NCI-H510A treated with DMSO at 0.1 percent for 48 hours (cell line): Measurements from ENCODE around the gene SLC6A6.

Experiments
- DNase-seq: peaks from one replicate; lab custom pipeline; 2025; lab: John Stamatoyannopoulos, UW

Gene SLC6A6

DNA sequence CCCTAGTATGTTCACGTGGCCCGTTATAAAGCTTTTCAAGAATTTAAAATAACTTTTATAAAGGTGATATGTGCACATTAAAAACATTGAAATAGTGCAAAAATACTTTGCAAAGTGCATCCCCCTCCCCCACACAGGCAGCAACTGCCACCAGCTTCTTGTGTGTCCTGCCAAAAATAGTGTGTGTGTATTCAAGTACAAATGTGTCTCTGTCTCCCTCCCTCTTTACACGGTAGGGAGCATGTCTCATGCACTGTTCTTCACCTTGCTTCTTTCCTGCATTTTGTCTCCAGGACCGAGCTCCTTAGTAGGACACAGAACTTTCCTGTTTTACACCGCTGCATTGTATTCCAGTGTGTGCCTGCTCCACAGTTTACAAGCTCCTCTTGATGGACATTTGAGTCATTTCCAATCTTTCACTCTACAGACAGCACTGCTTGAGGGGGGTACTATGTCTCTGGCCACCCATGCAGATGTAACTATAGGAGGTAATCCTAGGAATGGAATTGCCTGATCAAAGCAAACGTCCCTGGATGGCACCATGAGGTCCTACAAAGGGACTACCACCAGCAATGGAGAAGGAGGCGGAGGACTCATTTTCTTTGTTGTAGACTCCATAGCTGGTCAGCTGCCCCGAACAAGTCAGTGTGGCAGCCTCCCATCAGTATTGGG is 52.4 kb downstream of the SLC6A6 start:
- DNase-seq: no peak

- no peak for DNase-seq
These were observed 53.3 kb downstream of the SLC6A6 start for GRCh38 chr3:14455571-14456317.

DNA sequence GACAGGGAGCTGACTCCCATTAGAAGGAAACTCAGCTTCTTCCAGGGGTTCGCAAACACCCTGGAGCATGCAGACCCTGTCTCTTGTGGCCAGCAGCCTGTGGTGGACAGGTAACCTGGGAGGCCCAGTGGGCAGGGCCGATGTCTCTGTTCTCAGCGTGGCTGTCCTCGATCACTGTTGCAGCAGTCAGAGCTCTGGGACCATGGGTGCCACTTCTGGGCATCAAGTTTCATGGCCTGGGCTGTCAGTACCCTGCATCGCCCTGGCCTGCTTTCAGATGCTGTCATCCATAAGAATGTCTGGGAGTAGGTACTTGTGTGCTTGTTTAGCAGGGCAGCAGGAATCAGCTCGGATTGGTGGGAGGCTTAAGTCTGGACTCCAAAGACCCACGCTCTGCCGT is 54.4 kb downstream of the SLC6A6 start:
- DNase-seq: no peak

DNA sequence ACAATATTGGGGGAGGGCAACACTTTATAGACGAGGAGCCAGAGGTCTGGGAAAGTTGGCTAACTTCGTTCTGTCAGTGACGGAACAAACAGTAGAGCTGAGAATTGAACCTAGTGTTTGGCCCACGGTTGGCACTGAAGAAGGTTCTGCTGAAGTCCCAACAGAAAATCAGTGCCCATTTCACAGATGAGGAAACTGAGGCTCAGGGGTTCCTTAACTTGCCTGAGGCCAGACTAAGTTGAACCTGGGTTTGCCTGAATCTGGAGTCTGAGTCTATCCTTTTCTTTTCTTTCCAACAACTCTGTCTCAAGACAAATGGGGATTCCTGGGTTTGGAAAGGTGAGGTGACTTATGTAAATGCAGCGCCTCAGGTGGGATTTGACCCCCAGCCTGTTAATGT is 55.1 kb downstream of the SLC6A6 start:
- no peak for DNase-seq

- no peak for DNase-seq
These were observed 55.6 kb downstream of the SLC6A6 start for GRCh38 chr3:14457999-14458398.

DNA sequence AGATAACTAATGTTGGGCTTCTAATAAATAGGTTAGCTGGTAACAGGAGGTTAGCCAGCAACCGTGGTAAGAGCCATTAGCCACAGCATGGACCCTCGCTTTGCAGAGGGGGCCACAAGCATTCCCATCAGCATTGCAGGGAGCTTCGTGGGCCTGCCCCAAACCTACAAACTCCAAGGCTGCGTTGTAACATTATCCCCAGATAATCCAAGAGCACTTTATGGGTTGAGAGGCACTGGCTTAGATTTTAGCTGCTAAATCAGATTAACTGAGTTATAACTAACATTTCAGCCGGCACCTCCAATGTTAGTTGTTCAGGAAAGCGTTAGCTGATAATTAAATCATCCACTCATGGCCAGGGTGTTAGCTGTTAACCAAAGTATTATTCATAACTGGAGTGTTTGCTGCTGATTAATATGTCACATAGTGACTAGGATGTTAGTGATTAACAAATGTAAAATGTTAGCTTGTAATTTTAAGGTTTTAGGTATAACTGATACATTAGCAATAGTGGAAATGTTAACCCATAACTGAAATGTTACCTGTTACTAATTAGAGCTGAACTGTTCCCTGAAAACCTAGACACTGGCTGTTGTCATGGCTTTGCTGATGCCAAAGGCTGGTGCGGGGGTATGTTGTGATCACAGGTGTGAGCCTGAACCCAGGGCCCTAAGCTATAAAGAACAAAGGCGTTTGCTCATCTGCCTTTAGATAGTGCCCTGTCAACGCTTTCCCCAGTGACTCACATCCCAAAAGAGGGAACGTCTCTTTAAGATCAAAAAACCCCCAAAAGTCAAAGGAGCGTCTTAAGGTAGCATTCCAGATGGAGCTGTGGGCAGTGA is 56.2 kb downstream of the SLC6A6 start:
- DNase-seq: no peak

DNA sequence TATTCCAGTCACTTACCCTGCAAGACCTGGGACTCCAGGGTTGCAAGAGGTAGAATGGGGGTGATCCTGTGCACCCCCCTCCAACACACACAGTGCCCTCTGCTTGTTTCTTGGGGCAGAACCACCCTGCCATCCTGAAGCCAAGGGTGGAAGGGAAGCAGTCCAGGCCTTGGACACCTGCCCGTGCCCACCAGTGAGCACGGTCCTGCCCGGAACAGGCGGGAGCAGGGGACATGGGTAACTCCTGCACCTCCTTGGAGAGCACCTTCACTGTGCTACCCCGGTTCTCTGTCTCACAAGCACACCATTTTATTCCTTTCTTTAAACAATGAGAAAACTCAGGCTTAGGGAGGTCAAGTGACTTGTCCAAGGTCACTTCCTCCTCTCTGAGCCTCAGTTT is 57.0 kb downstream of the SLC6A6 start:
- DNase-seq: no peak

- DNase-seq: no peak
These were observed 57.4 kb downstream of the SLC6A6 start for GRCh38 chr3:14459787-14460186.

DNA sequence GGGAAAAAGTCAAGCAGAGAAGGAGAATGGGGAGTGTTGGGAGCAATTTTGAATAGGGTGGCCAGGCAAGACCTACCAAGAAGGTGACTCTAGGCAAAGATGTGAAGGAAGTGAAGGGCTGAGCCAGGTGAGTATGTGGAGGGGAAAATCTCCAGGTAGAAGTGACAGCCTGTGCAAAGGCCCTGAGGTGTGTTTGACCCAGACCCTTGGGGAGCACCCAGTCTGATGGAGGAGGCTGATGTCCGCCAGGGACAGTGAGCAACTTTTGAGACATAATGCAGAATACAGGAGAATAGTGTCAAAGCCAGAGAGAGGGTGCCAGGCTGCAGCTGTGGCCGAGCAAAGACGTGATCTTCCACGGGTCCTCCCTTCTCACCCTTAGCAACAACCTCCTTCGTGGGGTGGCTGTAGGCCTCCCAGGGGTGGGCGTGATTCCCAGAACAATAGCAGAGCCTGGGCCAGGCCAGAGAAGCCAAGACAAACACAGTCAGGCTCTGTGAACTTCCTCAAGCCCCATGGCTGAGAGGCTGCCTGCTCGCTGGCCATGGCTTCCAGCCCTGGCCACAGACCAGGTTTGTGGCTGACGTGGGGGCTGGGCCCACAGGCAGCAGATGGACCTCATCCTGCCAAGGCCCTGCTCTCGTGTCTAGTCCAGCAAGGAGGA is 58.1 kb downstream of the SLC6A6 start:
- DNase-seq: no peak

DNA sequence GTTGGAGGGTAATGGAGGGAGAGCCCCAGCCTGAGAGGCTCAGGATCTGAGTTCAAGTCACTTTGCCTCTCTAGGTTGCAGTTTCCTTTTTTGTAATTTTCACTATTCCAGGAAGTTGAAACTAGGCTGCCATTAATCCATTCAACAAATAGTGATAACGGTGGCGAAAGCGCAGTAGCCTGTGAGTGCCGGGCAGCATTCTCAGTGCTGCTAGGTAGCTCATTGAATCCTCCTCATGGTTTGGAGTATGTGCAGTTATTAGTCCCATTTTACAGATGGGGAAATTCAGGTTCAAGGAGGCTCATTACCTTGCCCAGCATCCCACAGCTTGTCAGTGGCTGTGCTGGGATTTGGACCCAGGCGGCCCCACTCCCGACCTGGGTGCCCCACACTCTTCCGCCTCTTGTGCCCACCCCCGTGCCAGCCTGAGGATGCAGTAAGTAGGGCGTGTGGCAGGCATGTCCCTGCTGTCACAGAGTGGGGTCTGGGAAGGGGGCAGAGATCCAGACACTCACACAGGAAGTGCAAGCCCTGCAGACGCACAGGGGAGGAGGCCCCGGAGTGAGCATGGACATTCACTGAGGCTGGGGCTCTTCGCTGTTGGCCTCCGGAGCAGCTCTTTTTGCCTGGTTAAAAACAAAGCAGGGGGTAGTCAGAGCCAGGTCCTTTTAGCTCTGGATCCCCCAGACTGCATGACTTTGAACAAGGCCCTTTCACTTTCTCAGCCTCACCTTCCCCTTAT is 58.8 kb downstream of the SLC6A6 start:
- no peak for DNase-seq

DNA sequence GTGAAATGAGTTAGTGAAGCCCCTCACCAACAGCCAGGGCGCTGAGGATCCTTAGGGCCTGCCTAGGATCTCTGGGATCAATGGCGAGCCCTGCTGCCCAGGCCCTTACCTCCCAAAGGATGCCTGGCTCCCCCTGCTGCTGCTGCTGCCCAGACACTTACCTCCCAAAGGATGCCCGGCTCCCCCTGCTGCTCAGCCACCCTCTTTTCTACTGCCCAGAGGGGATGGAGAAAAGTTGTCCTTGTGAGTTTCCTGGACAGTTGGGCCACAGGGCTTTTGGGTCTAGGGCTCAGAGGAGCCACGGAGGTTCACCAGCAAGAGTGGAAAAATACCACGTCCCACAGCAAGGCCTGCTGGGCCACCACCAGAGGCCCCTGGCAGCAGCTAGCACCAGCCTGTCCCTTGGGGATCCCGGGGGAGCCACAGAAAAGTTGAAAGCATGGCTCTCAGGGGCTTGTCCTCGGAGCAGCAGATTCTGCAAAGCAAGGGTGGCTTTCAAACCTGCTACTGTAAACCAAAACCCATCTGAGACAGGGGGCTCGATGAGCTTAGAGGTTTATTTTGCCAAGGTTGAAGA is 59.4 kb downstream of the SLC6A6 start:
- peak; percentile 20 for DNase-seq

DNA sequence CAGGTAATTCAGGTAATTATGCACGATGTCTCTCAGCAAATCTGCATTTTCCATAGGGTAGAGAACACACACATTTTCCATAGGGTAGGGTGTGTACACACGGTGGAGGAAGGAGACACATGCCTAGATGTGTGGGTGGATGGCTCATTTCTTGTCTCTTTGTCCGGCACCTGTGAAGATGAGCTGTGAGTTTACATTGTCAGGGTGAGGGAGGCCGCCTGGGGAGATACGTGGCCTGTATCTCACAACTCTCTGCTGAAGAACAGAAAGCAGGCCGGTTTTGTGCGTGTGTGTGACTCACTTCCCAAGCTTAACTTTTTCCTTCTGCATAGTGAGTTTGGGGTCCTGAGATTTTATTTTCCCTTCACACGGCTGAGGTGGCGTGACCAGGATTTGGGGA is 60.3 kb downstream of the SLC6A6 start:
- DNase-seq: no peak

DNA sequence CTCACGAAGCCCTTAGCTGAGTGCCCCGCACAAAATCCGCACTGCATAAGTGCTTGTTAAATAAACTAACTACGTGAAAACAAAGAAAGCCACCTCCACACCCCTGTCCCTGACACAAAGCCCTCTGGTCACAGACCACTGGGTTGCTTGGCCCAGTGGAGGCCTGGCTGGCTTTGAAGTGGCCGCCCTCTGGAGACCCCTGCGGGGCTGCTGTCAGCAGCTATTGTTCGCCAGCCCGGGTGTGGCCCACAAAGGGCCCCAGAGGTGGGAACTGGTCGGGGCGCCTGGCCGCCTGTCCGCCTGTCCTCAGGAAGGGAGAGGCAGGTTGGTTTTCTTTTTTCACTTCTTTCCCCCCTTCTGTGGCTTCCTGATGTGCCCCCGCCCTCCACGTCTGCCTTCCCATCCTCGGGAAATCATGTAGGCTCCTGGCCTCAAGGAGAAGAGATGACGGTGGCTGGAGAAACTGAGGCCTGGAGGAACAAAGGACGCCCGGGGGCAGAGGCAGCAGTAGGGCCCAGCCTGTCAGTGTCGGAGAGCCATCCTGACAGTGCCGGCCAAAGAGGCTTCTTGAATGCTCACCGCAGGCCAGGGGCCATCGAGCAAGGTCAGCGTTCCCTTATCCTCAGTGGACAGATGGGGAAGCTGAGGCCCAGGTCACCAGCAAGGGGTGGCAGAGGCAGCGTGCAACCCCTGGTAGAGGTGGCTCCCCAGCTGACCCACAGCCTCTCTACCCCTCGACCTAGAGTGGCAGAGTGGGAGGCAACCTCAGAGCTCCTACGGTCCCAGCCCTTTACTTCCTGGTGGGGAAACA is 61.1 kb downstream of the SLC6A6 start:
- no peak for DNase-seq

DNA sequence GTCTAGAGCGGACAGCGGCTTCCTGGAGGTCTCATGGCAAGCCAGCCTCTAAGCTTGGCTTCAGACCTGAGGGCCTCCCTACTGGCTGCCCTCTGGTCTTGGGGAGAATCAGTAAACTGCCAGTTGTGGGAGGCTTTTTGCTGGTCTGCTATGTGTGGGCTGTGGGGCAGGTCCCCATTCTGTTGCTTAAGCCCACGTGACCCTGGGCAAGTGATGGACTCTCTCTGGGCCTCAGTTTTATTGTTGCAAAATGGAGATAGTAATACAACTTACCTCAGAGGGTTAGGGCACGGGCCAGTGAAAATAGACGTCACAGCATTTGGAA is 61.7 kb downstream of the SLC6A6 start:
- no peak for DNase-seq

DNA sequence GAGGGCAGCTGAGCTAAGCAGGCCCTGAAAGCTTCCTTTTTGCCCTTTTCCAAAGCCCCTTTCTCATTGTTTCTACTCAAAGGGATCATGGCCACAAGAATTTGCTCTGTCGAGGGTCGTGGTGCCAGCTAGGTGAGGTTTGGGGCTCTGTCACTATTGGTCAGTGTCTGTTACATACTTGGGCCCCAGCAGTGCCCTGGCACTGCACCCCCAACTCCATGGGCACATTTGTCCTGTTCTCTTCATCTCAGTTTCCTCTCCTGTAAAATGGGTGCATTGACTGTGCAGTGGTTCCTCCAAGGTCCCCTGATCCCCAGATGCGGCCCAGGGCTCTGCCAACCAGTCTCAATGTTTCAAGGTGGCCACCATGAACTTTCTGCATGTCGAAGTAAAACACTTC is 62.1 kb downstream of the SLC6A6 start:
- no peak for DNase-seq

DNA sequence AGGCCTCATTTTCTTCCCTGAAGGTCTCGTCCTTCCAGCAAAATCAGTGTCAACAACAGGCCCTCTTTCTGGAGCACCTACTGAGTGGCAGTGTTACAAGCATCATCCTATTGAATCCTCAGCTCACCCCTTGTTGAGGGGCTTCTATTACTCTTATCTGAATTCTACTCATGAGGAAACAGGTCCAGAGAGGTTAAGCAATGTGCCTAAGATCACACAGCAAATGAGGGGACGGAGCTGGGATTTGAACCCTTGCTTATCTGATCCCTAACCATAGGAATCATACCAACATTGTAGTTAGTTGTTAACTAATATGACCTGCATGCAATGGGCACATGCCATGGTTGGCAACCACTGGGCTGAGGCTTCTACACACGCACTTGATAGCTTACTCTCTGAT is 63.0 kb downstream of the SLC6A6 start:
- DNase-seq: no peak

- no peak for DNase-seq
These were observed 63.9 kb downstream of the SLC6A6 start for GRCh38 chr3:14466179-14466903.

- DNase-seq: peak; percentile 7
These were observed 65.6 kb downstream of the SLC6A6 start for GRCh38 chr3:14467814-14468620.

- no peak for DNase-seq
These were observed 66.2 kb downstream of the SLC6A6 start for GRCh38 chr3:14468621-14468981.
